Measurements from ENCODE around the gene SLC22A13. TPM values are rescaled to one million over a fixed set of nuclear protein-coding genes. Genes with fewer than 3 reads are reported as not detected.
"Not testable (repeated sequence)": the region's sequence is repeated elsewhere in the genome, so short reads cannot be mapped to it uniquely, and the experiment has no call there.

SLC22A13 gene
- total and polyA plus RNA-seq, 4 donors: 0.08 to 0.64 (median 0.20) TPM; not detected in 1

- peaks cover 0 to 3% (median 0%) of the 10 kb centered on the region in 5 donors for H3K4me1 ChIP-seq (ENCODE audit: control insufficient read depth in 5 of 5, insufficient read depth in 5 of 5, low read length in 5 of 5)
- peaks cover 10 to 39% (median 24%) of the 10 kb centered on the region in 4 donors for H3K36me3 ChIP-seq (ENCODE audit: control insufficient read depth in 4 of 4, insufficient read depth in 4 of 4, low read length in 4 of 4)
- no peaks in the 10 kb centered on the region for H3K27me3 ChIP-seq (ENCODE audit: control insufficient read depth in 3 of 3, insufficient read depth in 3 of 3, low read length in 2 of 3)
- H3K9ac ChIP-seq (ENCODE audit: insufficient read depth in 1 of 2, low read length in 2 of 2): no peak overlapping the region
- no peak overlapping the region for H3K27ac ChIP-seq (ENCODE audit: low read depth in 1 of 2, low read length in 1 of 2)
- TF ChIP-seq, protein P1, sequence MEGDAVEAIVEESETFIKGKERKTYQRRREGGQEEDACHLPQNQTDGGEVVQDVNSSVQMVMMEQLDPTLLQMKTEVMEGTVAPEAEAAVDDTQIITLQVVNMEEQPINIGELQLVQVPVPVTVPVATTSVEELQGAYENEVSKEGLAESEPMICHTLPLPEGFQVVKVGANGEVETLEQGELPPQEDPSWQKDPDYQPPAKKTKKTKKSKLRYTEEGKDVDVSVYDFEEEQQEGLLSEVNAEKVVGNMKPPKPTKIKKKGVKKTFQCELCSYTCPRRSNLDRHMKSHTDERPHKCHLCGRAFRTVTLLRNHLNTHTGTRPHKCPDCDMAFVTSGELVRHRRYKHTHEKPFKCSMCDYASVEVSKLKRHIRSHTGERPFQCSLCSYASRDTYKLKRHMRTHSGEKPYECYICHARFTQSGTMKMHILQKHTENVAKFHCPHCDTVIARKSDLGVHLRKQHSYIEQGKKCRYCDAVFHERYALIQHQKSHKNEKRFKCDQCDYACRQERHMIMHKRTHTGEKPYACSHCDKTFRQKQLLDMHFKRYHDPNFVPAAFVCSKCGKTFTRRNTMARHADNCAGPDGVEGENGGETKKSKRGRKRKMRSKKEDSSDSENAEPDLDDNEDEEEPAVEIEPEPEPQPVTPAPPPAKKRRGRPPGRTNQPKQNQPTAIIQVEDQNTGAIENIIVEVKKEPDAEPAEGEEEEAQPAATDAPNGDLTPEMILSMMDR (IDR thresholded peaks at IDR 0.05; ENCODE audit: control extremely low read depth, extremely low read depth): no peak
- DNase-seq (no peak), ATAC-seq (ENCODE audit: insufficient read depth, low FRiP score) (no peak)
- H3K4me3 ChIP-seq: no peak overlapping the region
- WGBS, 2 donors: 96 to 99% methylated on average over 2 of the region's 2 CpGs
- peaks cover 0 to 4% (median 3%) of the 10 kb centered on the region in 4 donors for H3K9me3 ChIP-seq (ENCODE audit: control insufficient read depth in 4 of 4, insufficient read depth in 3 of 4, low read length in 3 of 4)
These were observed 27.1 kb upstream of the SLC22A13 start for GRCh38 chr3:38238416-38239008.

DNA sequence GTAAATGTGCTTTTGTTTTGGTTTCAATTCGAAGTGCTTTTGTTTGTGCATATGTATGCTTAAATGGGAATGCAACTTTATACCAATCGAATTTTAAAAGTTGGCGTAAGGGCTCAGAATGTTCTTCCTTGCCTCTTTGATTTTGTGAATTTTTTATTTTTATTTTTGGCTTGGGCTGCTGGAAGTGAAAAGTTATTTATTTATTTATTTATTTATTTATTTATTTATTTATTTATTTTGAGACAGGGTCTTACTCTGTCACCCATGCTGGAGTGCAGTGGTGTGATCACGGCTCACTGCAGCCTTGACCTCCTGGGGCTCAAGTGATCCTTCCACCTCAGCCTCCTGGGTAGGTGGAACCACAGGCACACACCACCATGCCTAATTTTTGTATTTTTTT, 22.8 kb upstream of the SLC22A13 start:
- WGBS, 2 donors: 98 to 99% methylated on average over 4 of the region's 4 CpGs
- not testable (repeated sequence) for H3K4me1 ChIP-seq (ENCODE audit: control insufficient read depth in 5 of 5, insufficient read depth in 5 of 5, low read length in 5 of 5); DNase-seq; H3K9me3 ChIP-seq (ENCODE audit: control insufficient read depth in 4 of 4, insufficient read depth in 3 of 4, low read length in 3 of 4); H3K27me3 ChIP-seq (ENCODE audit: control insufficient read depth in 3 of 3, insufficient read depth in 3 of 3, low read length in 2 of 3); H3K4me3 ChIP-seq; H3K27ac ChIP-seq (ENCODE audit: low read depth in 1 of 2, low read length in 1 of 2); H3K9ac ChIP-seq (ENCODE audit: insufficient read depth in 1 of 2, low read length in 2 of 2); ATAC-seq (ENCODE audit: insufficient read depth, low FRiP score)
- peaks cover 12 to 34% (median 20%) of the 10 kb centered on the region in 4 donors for H3K36me3 ChIP-seq (ENCODE audit: control insufficient read depth in 4 of 4, insufficient read depth in 4 of 4, low read length in 4 of 4)

DNA sequence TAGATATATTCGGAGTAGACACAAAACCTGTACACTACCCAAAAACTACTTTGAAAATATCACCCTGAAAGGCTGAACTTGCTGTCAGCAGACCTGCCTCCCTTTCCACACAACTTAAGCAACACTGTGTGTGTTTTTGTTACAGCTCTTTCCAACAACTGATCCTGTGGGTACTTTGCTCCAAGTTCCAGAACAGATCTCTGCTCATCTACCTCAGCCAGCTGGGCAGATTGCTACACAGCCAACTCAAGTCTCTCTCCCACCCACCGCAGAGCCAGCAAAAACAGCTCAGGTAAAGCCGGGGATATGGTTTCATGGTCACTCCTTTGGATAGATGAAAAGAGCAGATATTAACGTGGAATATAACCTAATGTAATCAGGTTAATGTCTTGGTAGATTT, 19.7 kb upstream of the SLC22A13 start:
- TF ChIP-seq, protein P1 (IDR thresholded peaks at IDR 0.05; ENCODE audit: control extremely low read depth, extremely low read depth): no peak
- H3K36me3 ChIP-seq (ENCODE audit: control insufficient read depth in 4 of 4, insufficient read depth in 4 of 4, low read length in 4 of 4): peaks cover 7 to 19% (median 14%) of the 10 kb centered on the region in 4 donors
- ATAC-seq (ENCODE audit: insufficient read depth, low FRiP score) (no peak), DNase-seq (no peak)
- no peak overlapping the region for H3K9ac ChIP-seq (ENCODE audit: insufficient read depth in 1 of 2, low read length in 2 of 2)
- H3K4me3 ChIP-seq: no peak overlapping the region
- whole genome bisulfite sequencing, 2 donors: 93 to 97% methylated on average over 4 of the region's 4 CpGs
- H3K9me3 ChIP-seq (ENCODE audit: control insufficient read depth in 4 of 4, insufficient read depth in 3 of 4, low read length in 3 of 4): no peaks in the 10 kb centered on the region
- peaks cover 0 to 8% (median 0%) of the 10 kb centered on the region in 5 donors for H3K4me1 ChIP-seq (ENCODE audit: control insufficient read depth in 5 of 5, insufficient read depth in 5 of 5, low read length in 5 of 5)
- H3K27ac ChIP-seq (ENCODE audit: low read depth in 1 of 2, low read length in 1 of 2): no peak overlapping the region
- H3K27me3 ChIP-seq (ENCODE audit: control insufficient read depth in 3 of 3, insufficient read depth in 3 of 3, low read length in 2 of 3): no peaks in the 10 kb centered on the region

DNA sequence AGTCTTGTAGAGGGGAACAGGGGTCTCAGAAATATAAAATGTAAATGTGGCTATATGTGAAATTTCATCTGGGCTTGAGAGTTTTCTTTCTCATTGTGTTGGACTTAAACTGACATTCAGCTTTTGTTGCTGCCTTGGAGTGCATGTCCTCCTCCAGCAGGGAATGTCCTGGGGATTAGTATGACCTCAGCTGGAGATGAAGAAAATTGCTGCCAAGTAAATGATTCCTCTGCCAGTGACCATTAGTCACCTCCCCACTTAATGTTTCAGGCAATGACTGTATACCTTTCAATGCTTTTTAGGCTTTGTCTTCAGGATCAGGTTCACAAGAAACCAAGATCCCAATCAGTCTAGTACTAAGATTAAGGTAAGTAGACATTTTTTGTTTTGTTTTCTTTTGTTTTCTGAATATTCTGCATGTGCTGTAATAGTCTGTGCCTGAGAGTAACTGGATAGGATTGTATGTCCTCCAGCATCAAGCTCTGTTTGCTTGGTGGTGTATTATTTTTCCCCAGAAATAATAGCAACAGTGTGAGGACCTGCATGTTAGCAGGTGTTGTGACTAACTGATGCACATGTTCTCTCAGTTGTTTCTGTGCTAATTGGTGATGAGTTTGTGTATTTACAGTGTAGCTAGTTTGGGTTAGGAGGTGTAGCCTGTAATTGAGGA, 18.1 kb upstream of the SLC22A13 start:
- H3K9ac ChIP-seq (ENCODE audit: insufficient read depth in 1 of 2, low read length in 2 of 2): no peak overlapping the region
- peaks cover 0 to 8% (median 0%) of the 10 kb centered on the region in 5 donors for H3K4me1 ChIP-seq (ENCODE audit: control insufficient read depth in 5 of 5, insufficient read depth in 5 of 5, low read length in 5 of 5)
- peak in 2 of 3 donors; percentile 16 to 41 for DNase-seq
- TF ChIP-seq, protein P1 (IDR thresholded peaks at IDR 0.05; ENCODE audit: control extremely low read depth, extremely low read depth): no peak
- peak; percentile 47 for ATAC-seq (ENCODE audit: insufficient read depth, low FRiP score)
- peaks cover 14 to 31% (median 19%) of the 10 kb centered on the region in 4 donors for H3K36me3 ChIP-seq (ENCODE audit: control insufficient read depth in 4 of 4, insufficient read depth in 4 of 4, low read length in 4 of 4)
- H3K4me3 ChIP-seq: no peak overlapping the region
- H3K9me3 ChIP-seq (ENCODE audit: control insufficient read depth in 4 of 4, insufficient read depth in 3 of 4, low read length in 3 of 4): no peaks in the 10 kb centered on the region
- H3K27me3 ChIP-seq (ENCODE audit: control insufficient read depth in 3 of 3, insufficient read depth in 3 of 3, low read length in 2 of 3): no peaks in the 10 kb centered on the region
- H3K27ac ChIP-seq (ENCODE audit: low read depth in 1 of 2, low read length in 1 of 2): peak overlapping the region in 1 of 2 donors; percentile 9
